Neuronal stem cell (in vitro differentiated cells): ENCODE data around the gene SLC7A4.
A peak's percentile ranks its signal among the peaks of the same experiment; 100 is the strongest.

ENCODE experiments used
- DNase-seq: peaks from one replicate; pipeline ENCODE4 v3.0.0-alpha.2; 2013; ENCODE audit warnings: low spot score
- H2AFZ ChIP-seq: one replicate; pipeline ENCODE4 v1.6.1; 2013; ENCODE audit warnings: mild to moderate bottlenecking, low read length, inconsistent platforms
- H2AK5ac ChIP-seq: 2 replicates; pipeline ENCODE4 v1.6.1; 2013; ENCODE audit warnings: low read depth, mild to moderate bottlenecking, inconsistent platforms, low read length, moderate library complexity, mixed read lengths
- H2BK120ac ChIP-seq: 2 replicates; pipeline ENCODE4 v1.6.1; 2013; ENCODE audit warnings: low read depth, mild to moderate bottlenecking, inconsistent platforms, low read length, moderate library complexity, mixed read lengths
- H2BK12ac ChIP-seq: one replicate; pipeline ENCODE4 v1.6.1; 2013; ENCODE audit warnings: low read length, inconsistent platforms
- H2BK15ac ChIP-seq: 2 replicates; pipeline ENCODE4 v1.6.1; 2013; ENCODE audit warnings: mild to moderate bottlenecking, low read length, inconsistent platforms, mixed read lengths
- H2BK5ac ChIP-seq: one replicate; pipeline ENCODE4 v1.6.1; 2013; ENCODE audit warnings: inconsistent platforms, mild to moderate bottlenecking, low read length, moderate library complexity
- H3K14ac ChIP-seq: one replicate; pipeline ENCODE4 v1.6.1; 2013; ENCODE audit warnings: low read length, inconsistent platforms
- H3K18ac ChIP-seq: 2 replicates; pipeline ENCODE4 v1.6.1; 2013; ENCODE audit warnings: low read length, inconsistent platforms
- H3K23ac ChIP-seq: 2 replicates; pipeline ENCODE4 v1.6.1; 2013; ENCODE audit warnings: low read depth, mild to moderate bottlenecking, mixed read lengths, low read length, inconsistent platforms; ENCODE audit not compliant: poor library complexity
- H3K27ac ChIP-seq: replicated peaks from 3 replicates; pipeline ENCODE4 v1.5.1; 2013; ENCODE audit warnings: low read length, inconsistent platforms
- H3K27me3 ChIP-seq, 3 experiments: 2 replicates each; pipeline ENCODE4 v1.6.1; 2013; ENCODE audit warnings: low read length in 3 of 3, mild to moderate bottlenecking in 2 of 3, inconsistent platforms in 1 of 3, low read depth in 1 of 3, mixed read lengths in 1 of 3, moderate library complexity in 1 of 3; ENCODE audit not compliant: control insufficient read depth in 3 of 3, insufficient read depth in 3 of 3
- H3K36me3 ChIP-seq, 2 donors: replicated peaks in 1 of 2; 2 replicates each; pipeline ENCODE4 v1.6.1; 2013; ENCODE audit warnings: low read length in 2 of 2; ENCODE audit not compliant: control insufficient read depth in 2 of 2, insufficient read depth in 2 of 2
- H3K4ac ChIP-seq: 2 replicates; pipeline ENCODE4 v1.6.1; 2013; ENCODE audit warnings: inconsistent platforms, mild to moderate bottlenecking, low read length, moderate library complexity
- H3K4me1 ChIP-seq, 2 donors: 1 replicate in 1 of 2; 2 replicates in 1 of 2; pipeline ENCODE4 v1.6.1; 2013; ENCODE audit warnings: low read length in 2 of 2, low read depth in 1 of 2; ENCODE audit not compliant: control insufficient read depth in 2 of 2, insufficient read depth in 1 of 2
- H3K4me2 ChIP-seq: one replicate; pipeline ENCODE4 v1.6.1; 2013; ENCODE audit warnings: mild to moderate bottlenecking, low read length, inconsistent platforms; ENCODE audit not compliant: insufficient read depth, poor library complexity, severe bottlenecking
- H3K4me3 ChIP-seq, 2 donors: 2 replicates each; pipeline ENCODE4 v1.5.1; 2013; ENCODE audit warnings: low read length in 2 of 2, mild to moderate bottlenecking in 2 of 2, inconsistent platforms in 1 of 2, moderate library complexity in 1 of 2
- H3K79me1 ChIP-seq: one replicate; pipeline ENCODE4 v1.6.1; 2013; ENCODE audit warnings: low read depth, mild to moderate bottlenecking, inconsistent platforms, low read length, moderate library complexity
- H3K9ac ChIP-seq: one replicate; pipeline ENCODE4 v1.6.1; 2013; ENCODE audit warnings: mild to moderate bottlenecking, low read depth, low read length, inconsistent platforms; ENCODE audit not compliant: poor library complexity
- H3K9me3 ChIP-seq, 2 donors: replicated peaks in 1 of 2; 2 replicates each; pipeline versions ENCODE3 to v1.6.1; 2013; ENCODE audit warnings: low read length in 2 of 2, mild to moderate bottlenecking in 2 of 2, inconsistent platforms in 1 of 2, low read depth in 1 of 2, mixed read lengths in 1 of 2, moderate library complexity in 1 of 2; ENCODE audit not compliant: control insufficient read depth in 2 of 2, insufficient read depth in 1 of 2
- H4K8ac ChIP-seq: one replicate; pipeline ENCODE4 v1.6.1; 2013; ENCODE audit warnings: low read depth, mild to moderate bottlenecking, inconsistent platforms, low read length, moderate library complexity
- H4K91ac ChIP-seq: one replicate; pipeline ENCODE4 v1.6.1; 2013; ENCODE audit warnings: low read length, low read depth, mild to moderate bottlenecking, inconsistent platforms; ENCODE audit not compliant: poor library complexity
- WGBS, 2 donors: extraction: QIAGEN DNeasy Blood & Tissue Kit; methylation state at CpG; one replicate each; pipeline ENCODE4 v1.1.7; 2013; ENCODE audit warnings: missing lambda C conversion rate in 2 of 2, mixed read lengths in 1 of 2; ENCODE audit not compliant: insufficient read length in 2 of 2, insufficient replicate concordance in 1 of 2; ENCODE audit errors: extremely low coverage in 2 of 2; 5-methylcytosine and 5-hydroxymethylcytosine counted together

Gene SLC7A4

GRCh38 chr22:21078916-21079315 lies 46.6 kb upstream of the SLC7A4 start:
- Histone ChIP-seq H3K9ac (no peak overlapping the region), H3K9me3 (no peaks in the 10 kb centered on the region), H2BK15ac (peak overlapping the region; percentile 49), H3K4ac (no peak overlapping the region), H3K4me3 (peak overlapping the region in 1 of 2 donors; percentile 53), H3K4me1 (no peaks in the 10 kb centered on the region), H3K27ac (no peak overlapping the region), H3K14ac (peak overlapping the region; percentile 56), H2BK12ac (no peak overlapping the region), H3K23ac (peak overlapping the region; percentile 43), H3K36me3 (no peaks in the 10 kb centered on the region), H2BK5ac (no peak overlapping the region), H4K8ac (no peak overlapping the region), H3K79me1 (peaks cover 3% of the 10 kb centered on the region), H3K27me3 (peaks cover 0 to 11% (median 0%) of the 10 kb centered on the region in 3 experiments), H2AFZ (peak overlapping the region; percentile 59), H2BK120ac (no peak overlapping the region), H2AK5ac (peak overlapping the region; percentile 95), H4K91ac (no peak overlapping the region), H3K4me2 (no peak overlapping the region), H3K18ac (peak overlapping the region; percentile 38)
- no CpG with 5 or more reads among the region's 11 CpGs for WGBS, 2 donors
- DNase-seq, result no peak

- Histone ChIP-seq H3K9ac (peak overlapping the region; percentile 60), H2BK5ac (no peak overlapping the region), H3K18ac (no peak overlapping the region), H3K4me3 (no peak overlapping the region), H2AK5ac (peak overlapping the region; percentile 95), H3K79me1 (peaks cover 3% of the 10 kb centered on the region), H2AFZ (no peak overlapping the region), H2BK120ac (no peak overlapping the region), H3K23ac (peak overlapping the region; percentile 34), H3K14ac (peak overlapping the region; percentile 21), H3K4me2 (no peak overlapping the region), H3K4me1 (no peaks in the 10 kb centered on the region), H3K27ac (no peak overlapping the region), H4K91ac (no peak overlapping the region), H3K27me3 (peaks cover 0 to 11% (median 0%) of the 10 kb centered on the region in 3 experiments), H2BK15ac (peak overlapping the region; percentile 16), H3K36me3 (no peaks in the 10 kb centered on the region), H3K9me3 (peaks cover 0 to 1% of the 10 kb centered on the region in 2 donors), H3K4ac (no peak overlapping the region), H4K8ac (no peak overlapping the region), H2BK12ac (no peak overlapping the region)
- WGBS, 2 donors, result no CpG with 5 or more reads among the region's 16 CpGs
- no peak for DNase-seq
Measured at GRCh38 chr22:21077884-21078508, 45.6 kb upstream of the SLC7A4 start.

GRCh38 chr22:21076912-21077625 lies 44.7 kb upstream of the SLC7A4 start:
- no peaks in the 10 kb centered on the region for H3K4me1 ChIP-seq
- H3K4ac ChIP-seq, result no peak overlapping the region
- no peak overlapping the region for H3K14ac ChIP-seq
- H3K9me3 ChIP-seq, result peaks cover 0 to 5% of the 10 kb centered on the region in 2 donors
- peak overlapping the region; percentile 80 for H3K23ac ChIP-seq
- H3K79me1 ChIP-seq, result peaks cover 3% of the 10 kb centered on the region
- no peak overlapping the region for H3K18ac ChIP-seq
- WGBS, 2 donors, result no CpG with 5 or more reads among the region's 21 CpGs
- no peak overlapping the region for H2BK5ac ChIP-seq
- H2BK120ac ChIP-seq, result no peak overlapping the region
- no peak overlapping the region for H2BK12ac ChIP-seq
- no peaks in the 10 kb centered on the region for H3K36me3 ChIP-seq
- no peak for DNase-seq
- no peak overlapping the region for H4K91ac ChIP-seq
- peaks cover 0 to 11% (median 0%) of the 10 kb centered on the region in 3 experiments for H3K27me3 ChIP-seq
- H3K9ac ChIP-seq, result no peak overlapping the region
- H3K27ac ChIP-seq, result no peak overlapping the region
- H2AFZ ChIP-seq, result no peak overlapping the region
- no peak overlapping the region for H2AK5ac ChIP-seq
- H3K4me2 ChIP-seq, result no peak overlapping the region
- H2BK15ac ChIP-seq, result no peak overlapping the region
- no peak overlapping the region for H3K4me3 ChIP-seq
- H4K8ac ChIP-seq, result no peak overlapping the region

GRCh38 chr22:21075516-21076138 lies 43.3 kb upstream of the SLC7A4 start:
- Histone ChIP-seq H3K4me3 (no peak overlapping the region), H3K14ac (no peak overlapping the region), H3K9ac (no peak overlapping the region), H2BK15ac (no peak overlapping the region), H3K27ac (no peak overlapping the region), H2AFZ (no peak overlapping the region), H3K18ac (peak overlapping the region; percentile 52), H3K9me3 (peaks cover 0 to 5% of the 10 kb centered on the region in 2 donors), H4K91ac (no peak overlapping the region), H3K4me2 (no peak overlapping the region), H2BK12ac (no peak overlapping the region), H2AK5ac (peak overlapping the region; percentile 26), H3K27me3 (peaks cover 0 to 15% (median 0%) of the 10 kb centered on the region in 3 experiments), H2BK5ac (no peak overlapping the region), H4K8ac (no peak overlapping the region), H3K36me3 (no peaks in the 10 kb centered on the region), H2BK120ac (no peak overlapping the region), H3K4ac (no peak overlapping the region), H3K4me1 (no peaks in the 10 kb centered on the region), H3K23ac (peak overlapping the region; percentile 73), H3K79me1 (peaks cover 3% of the 10 kb centered on the region)
- DNase-seq, result no peak
- no CpG with 5 or more reads among the region's 14 CpGs for WGBS, 2 donors
